CD1c-positive myeloid dendritic cell (primary cell): ENCODE data around the gene CHST8.
A peak's percentile ranks its signal among the peaks of the same experiment; 100 is the strongest.
"Not testable (repeated sequence)": the region's sequence is repeated elsewhere in the genome, so short reads cannot be mapped to it uniquely, and the experiment has no call there.

ENCODE experiments used
- DNase-seq: peaks from one replicate; pipeline ENCODE4 v3.0.0-alpha.2; 2016; ENCODE audit errors: extremely low spot score

Gene CHST8

GRCh38 chr19:33811736-33812387 is 190.1 kb downstream of the CHST8 start:
- DNase-seq: no peak

GRCh38 chr19:33812388-33813330 is 190.9 kb downstream of the CHST8 start:
- no peak for DNase-seq

- no peak for DNase-seq
Measured at GRCh38 chr19:33813391-33814101, 191.8 kb downstream of the CHST8 start.

GRCh38 chr19:33814181-33815165 is 192.7 kb downstream of the CHST8 start:
- DNase-seq: no peak

- DNase-seq: peak; percentile 24
Measured at GRCh38 chr19:33815380-33816340, 193.9 kb downstream of the CHST8 start.

- no peak for DNase-seq
Measured at GRCh38 chr19:33818411-33818810, 196.7 kb downstream of the CHST8 start.

- not testable (repeated sequence) for DNase-seq
Measured at GRCh38 chr19:33819078-33819477, 197.3 kb downstream of the CHST8 start.

- no peak for DNase-seq
Measured at GRCh38 chr19:33819506-33819879, 197.7 kb downstream of the CHST8 start.

GRCh38 chr19:33819880-33820781 is 198.4 kb downstream of the CHST8 start:
- peak; percentile 85 for DNase-seq

GRCh38 chr19:33821871-33822270 is 200.1 kb downstream of the CHST8 start:
- DNase-seq: no peak
